Testis (tissue), 3 donors: ENCODE measurements around the gene GPR50. TPM values are rescaled to one million over a fixed set of nuclear protein-coding genes. Genes with fewer than 3 reads are reported as not detected.

ENCODE experiments used
- DNase-seq: peaks from one replicate; pipeline ENCODE4 v3.0.0-alpha.2; 2019
- H3K27ac ChIP-seq, 2 donors: fragments of 200-600 bp; sonication (generic); one replicate each; pipeline ENCODE4 v1.5.1; 2019
- H3K27me3 ChIP-seq: fragments of 200-600 bp; sonication (generic); one replicate; pipeline ENCODE4 v1.5.1; 2019
- H3K36me3 ChIP-seq: fragments of 200-600 bp; sonication (generic); one replicate; pipeline ENCODE4 v1.5.1; 2017; ENCODE audit warnings: low read depth; ENCODE audit errors: missing control alignments
- H3K4me1 ChIP-seq: fragments of 200-600 bp; sonication (generic); one replicate; pipeline ENCODE4 v1.5.1; 2019
- H3K4me3 ChIP-seq, 2 donors: fragments of 200-600 bp; sonication (generic); one replicate each; pipeline ENCODE4 v1.5.1; 2017 to 2019
- H3K9me3 ChIP-seq: fragments of 200-600 bp; sonication (generic); one replicate; pipeline ENCODE4 v1.5.1; 2017
- POLR2A ChIP-seq: fragments of 450-650 bp; IDR thresholded peaks from one replicate; pipeline ENCODE4 v1.6.1; 2017; ENCODE audit warnings: antibody characterized with exemption, mild to moderate bottlenecking, moderate library complexity
- WGBS, 2 donors: methylation state at CpG; one replicate each; pipeline ENCODE4 v1.1.5; 2018; 5-methylcytosine and 5-hydroxymethylcytosine counted together
- intact Hi-C: fragments of 100-400 bp; cut with DNase I; formaldehyde crosslinking; loops from one replicate; pipeline ENCODE4 v1.15.1; 2023; ENCODE audit warnings: low total_unique reads
- polyA plus RNA-seq: library from polyadenylated mRNA; stranded (reverse); fragments of 350-450 nt; fragmentation: Illumina TruSeq; extraction: RNeasy Lipid Tissue Mini Kit (QIAGEN cat#74804); gene quantifications from one replicate; pipeline ENCODE4 v1.2.3, GENCODE V29; 2014; ENCODE audit warnings: low read depth, low replicate concordance; ENCODE audit not compliant: insufficient read depth
- total RNA-seq, 2 donors: library from RNA; depleted of rRNA; stranded (reverse); fragments of >200 nt; gene quantifications; one replicate each; pipeline ENCODE4 v1.2.3, GENCODE V29; 2016
- TF ChIP-seq, protein P1 (sequence below), 3 experiments: fragments of 450-650 bp in 2 of 3; fragments of 200-600 bp in 1 of 3; sonication (generic) in 1 of 3; IDR thresholded peaks; one replicate each; pipeline ENCODE4 v1.5.1; 2016 to 2019; ENCODE audit warnings: antibody characterized with exemption in 3 of 3, mild to moderate bottlenecking in 2 of 3, moderate library complexity in 1 of 3

GPR50 gene
- total and polyA plus RNA-seq, 3 donors from 2014 or later: 0.24 TPM; not detected in 2

DNA sequence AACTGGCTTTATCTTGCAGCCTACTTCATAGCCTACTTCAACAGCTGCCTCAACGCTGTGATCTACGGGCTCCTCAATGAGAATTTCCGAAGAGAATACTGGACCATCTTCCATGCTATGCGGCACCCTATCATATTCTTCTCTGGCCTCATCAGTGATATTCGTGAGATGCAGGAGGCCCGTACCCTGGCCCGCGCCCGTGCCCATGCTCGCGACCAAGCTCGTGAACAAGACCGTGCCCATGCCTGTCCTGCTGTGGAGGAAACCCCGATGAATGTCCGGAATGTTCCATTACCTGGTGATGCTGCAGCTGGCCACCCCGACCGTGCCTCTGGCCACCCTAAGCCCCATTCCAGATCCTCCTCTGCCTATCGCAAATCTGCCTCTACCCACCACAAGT is 4.0 kb downstream of the GPR50 start:
- intact Hi-C loops: no loop called here
- Histone ChIP-seq H3K4me1 (no peaks in the 10 kb centered on the region), H3K27me3 (no peaks in the 10 kb centered on the region), H3K4me3 (no peak overlapping the region), H3K36me3 (no peaks in the 10 kb centered on the region), H3K9me3 (no peaks in the 10 kb centered on the region), H3K27ac (no peak overlapping the region)
- no peak for DNase-seq
- TF ChIP-seq POLR2A: no peak
- TF ChIP-seq, protein P1, sequence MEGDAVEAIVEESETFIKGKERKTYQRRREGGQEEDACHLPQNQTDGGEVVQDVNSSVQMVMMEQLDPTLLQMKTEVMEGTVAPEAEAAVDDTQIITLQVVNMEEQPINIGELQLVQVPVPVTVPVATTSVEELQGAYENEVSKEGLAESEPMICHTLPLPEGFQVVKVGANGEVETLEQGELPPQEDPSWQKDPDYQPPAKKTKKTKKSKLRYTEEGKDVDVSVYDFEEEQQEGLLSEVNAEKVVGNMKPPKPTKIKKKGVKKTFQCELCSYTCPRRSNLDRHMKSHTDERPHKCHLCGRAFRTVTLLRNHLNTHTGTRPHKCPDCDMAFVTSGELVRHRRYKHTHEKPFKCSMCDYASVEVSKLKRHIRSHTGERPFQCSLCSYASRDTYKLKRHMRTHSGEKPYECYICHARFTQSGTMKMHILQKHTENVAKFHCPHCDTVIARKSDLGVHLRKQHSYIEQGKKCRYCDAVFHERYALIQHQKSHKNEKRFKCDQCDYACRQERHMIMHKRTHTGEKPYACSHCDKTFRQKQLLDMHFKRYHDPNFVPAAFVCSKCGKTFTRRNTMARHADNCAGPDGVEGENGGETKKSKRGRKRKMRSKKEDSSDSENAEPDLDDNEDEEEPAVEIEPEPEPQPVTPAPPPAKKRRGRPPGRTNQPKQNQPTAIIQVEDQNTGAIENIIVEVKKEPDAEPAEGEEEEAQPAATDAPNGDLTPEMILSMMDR (IDR thresholded peaks at IDR 0.05): no peak
- 88 to 96% methylated on average over 14 to 15 of the region's 18 CpGs for WGBS, 2 donors

DNA sequence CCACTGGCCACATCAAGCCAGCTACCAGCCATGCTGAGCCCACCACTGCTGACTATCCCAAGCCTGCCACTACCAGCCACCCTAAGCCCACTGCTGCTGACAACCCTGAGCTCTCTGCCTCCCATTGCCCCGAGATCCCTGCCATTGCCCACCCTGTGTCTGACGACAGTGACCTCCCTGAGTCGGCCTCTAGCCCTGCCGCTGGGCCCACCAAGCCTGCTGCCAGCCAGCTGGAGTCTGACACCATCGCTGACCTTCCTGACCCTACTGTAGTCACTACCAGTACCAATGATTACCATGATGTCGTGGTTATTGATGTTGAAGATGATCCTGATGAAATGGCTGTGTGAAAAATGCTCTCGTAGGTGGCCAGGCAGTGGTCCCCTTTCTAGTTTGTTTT is 4.7 kb downstream of the GPR50 start:
- H3K27ac ChIP-seq: no peak overlapping the region
- H3K9me3 ChIP-seq: no peaks in the 10 kb centered on the region
- WGBS, 2 donors: 90 to 92% methylated on average over 2 to 7 of the region's 7 CpGs
- H3K27me3 ChIP-seq: no peaks in the 10 kb centered on the region
- intact Hi-C loops: no loop called here
- H3K36me3 ChIP-seq: no peaks in the 10 kb centered on the region
- TF ChIP-seq, protein P1 (IDR thresholded peaks at IDR 0.05): no peak
- TF ChIP-seq POLR2A: no peak
- H3K4me1 ChIP-seq: no peaks in the 10 kb centered on the region
- no peak overlapping the region for H3K4me3 ChIP-seq
- DNase-seq: no peak

GRCh38 chrX:151183233-151183753 is 6.9 kb downstream of the GPR50 start:
- intact Hi-C loops: no loop called here
- DNase-seq: no peak
- TF ChIP-seq, protein P1 (IDR thresholded peaks at IDR 0.05): no peak
- no peak for TF ChIP-seq POLR2A

GRCh38 chrX:151183912-151184565 is 7.7 kb downstream of the GPR50 start:
- no peaks in the 10 kb centered on the region for H3K4me1 ChIP-seq
- intact Hi-C loops: no loop called here
- H3K36me3 ChIP-seq: no peaks in the 10 kb centered on the region
- H3K27ac ChIP-seq: no peak overlapping the region
- DNase-seq: no peak
- no peak for TF ChIP-seq POLR2A
- TF ChIP-seq, protein P1 (IDR thresholded peaks at IDR 0.05): no peak
- H3K27me3 ChIP-seq: no peaks in the 10 kb centered on the region
- no peaks in the 10 kb centered on the region for H3K9me3 ChIP-seq
- 8 to 16% methylated on average over 13 to 14 of the region's 14 CpGs for whole genome bisulfite sequencing, 2 donors
- H3K4me3 ChIP-seq: no peak overlapping the region

More at GRCh38 chrX:151183233-151183753, 6.9 kb downstream of the GPR50 start:
- 15 to 41% methylated on average over 5 to 6 of the region's 6 CpGs for WGBS, 2 donors
- Histone ChIP-seq H3K27me3 (no peaks in the 10 kb centered on the region), H3K4me3 (no peak overlapping the region), H3K36me3 (no peaks in the 10 kb centered on the region), H3K9me3 (no peaks in the 10 kb centered on the region), H3K27ac (no peak overlapping the region), H3K4me1 (no peaks in the 10 kb centered on the region)

- intact Hi-C loops: no loop called here
- WGBS, 2 donors: 72 to 83% methylated on average over 2 of the region's 2 CpGs
- H3K9me3 ChIP-seq: no peaks in the 10 kb centered on the region
Observed at GRCh38 chrX:151184705-151185104, 8.3 kb downstream of the GPR50 start.

More at GRCh38 chrX:151184705-151185104, 8.3 kb downstream of the GPR50 start:
- no peak for DNase-seq
- no peaks in the 10 kb centered on the region for H3K36me3 ChIP-seq
- no peak overlapping the region for H3K4me3 ChIP-seq
- H3K4me1 ChIP-seq: no peaks in the 10 kb centered on the region
- TF ChIP-seq, protein P1 (IDR thresholded peaks at IDR 0.05): no peak
- TF ChIP-seq POLR2A: no peak
- no peak overlapping the region for H3K27ac ChIP-seq
- H3K27me3 ChIP-seq: no peaks in the 10 kb centered on the region
